AG08395 (cell line): ENCODE measurements around the gene NF1.

ENCODE experiments used
- DNase-seq: peaks from one replicate; pipeline ENCODE4 v3.0.0; 2012; ENCODE audit warnings: mixed read lengths, low spot score

NF1 gene

DNA sequence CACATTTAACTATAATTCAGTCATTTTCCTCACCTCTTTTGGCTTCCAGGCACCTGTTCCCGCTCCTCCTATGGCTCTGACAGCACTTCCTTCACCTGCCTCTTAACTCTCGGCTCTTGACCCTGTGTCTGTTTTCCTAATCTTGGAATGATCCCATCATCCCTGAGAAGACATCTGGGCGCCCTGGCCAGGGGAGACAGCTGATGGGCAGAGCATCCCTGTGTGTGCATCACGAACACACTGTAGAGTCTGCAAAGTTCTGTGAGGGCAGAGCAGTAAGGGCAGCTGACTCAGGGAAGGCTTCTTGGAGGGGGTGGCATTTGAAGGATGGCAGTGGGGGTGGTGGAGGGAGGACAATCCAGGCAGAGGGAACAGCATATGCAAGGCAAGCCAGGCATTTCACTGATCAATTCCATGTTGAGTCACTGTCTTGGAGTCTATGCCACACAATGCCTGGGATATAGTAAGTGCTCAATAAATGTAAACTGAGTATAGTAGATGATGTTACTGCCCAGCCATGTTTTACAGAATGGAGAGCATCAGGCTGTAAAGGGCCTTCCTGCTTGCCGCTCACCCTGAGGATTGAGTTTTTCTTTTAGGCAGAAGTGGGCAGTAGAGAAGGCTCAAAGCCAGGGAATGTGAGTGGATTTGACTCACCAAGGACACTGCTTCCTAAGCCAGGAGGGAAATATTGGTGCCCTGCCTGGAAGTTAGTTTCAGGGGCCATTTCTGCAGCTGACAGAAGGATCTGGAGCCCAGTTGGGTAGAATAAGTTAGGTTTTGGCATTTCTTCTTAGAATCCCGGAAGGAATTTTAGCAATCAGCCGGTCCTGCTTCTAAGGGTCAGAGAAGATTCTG is 290.9 kb downstream of the NF1 start:
- no peak for DNase-seq

GRCh38 chr17:31386542-31387075 is 291.8 kb downstream of the NF1 start:
- no peak for DNase-seq

DNA sequence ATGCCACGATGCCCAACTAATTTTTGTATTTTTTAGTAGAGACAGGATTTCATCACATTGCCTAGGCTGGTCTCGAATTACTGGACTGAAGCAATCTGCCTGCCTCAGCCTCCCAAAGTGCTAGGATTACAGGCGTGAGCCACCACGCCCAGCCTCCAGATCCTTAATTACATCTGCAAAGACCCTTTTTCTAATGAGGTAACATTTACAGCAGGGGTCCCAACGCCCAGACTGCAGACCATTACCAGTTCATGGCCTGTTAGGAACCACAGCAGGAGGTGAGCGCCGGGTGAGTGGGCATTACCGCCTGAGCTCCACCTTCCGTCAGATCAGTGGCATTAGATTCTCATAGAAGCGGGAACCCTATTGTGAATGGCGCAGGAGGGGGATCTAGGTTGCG is 292.7 kb downstream of the NF1 start:
- DNase-seq: no peak

DNA sequence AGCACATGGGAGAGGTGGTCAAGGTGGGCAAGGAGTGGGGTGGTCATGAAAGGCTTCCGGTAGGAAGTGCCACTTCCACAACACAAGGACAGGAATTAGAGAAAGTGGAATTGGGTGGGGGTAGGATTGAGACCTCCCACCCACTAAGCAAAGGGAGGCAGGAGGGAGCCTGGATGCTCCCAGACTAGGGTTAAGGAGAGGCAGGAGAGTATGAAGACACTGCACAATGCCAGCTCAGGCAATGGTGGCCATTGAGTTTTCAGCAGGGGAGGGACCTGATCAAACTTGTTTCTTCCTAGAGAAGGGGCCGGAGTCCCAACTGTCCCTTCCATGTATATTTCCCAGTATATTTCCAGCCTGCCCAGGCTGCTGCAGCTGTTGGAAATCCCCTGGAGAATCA is 293.6 kb downstream of the NF1 start:
- no peak for DNase-seq

DNA sequence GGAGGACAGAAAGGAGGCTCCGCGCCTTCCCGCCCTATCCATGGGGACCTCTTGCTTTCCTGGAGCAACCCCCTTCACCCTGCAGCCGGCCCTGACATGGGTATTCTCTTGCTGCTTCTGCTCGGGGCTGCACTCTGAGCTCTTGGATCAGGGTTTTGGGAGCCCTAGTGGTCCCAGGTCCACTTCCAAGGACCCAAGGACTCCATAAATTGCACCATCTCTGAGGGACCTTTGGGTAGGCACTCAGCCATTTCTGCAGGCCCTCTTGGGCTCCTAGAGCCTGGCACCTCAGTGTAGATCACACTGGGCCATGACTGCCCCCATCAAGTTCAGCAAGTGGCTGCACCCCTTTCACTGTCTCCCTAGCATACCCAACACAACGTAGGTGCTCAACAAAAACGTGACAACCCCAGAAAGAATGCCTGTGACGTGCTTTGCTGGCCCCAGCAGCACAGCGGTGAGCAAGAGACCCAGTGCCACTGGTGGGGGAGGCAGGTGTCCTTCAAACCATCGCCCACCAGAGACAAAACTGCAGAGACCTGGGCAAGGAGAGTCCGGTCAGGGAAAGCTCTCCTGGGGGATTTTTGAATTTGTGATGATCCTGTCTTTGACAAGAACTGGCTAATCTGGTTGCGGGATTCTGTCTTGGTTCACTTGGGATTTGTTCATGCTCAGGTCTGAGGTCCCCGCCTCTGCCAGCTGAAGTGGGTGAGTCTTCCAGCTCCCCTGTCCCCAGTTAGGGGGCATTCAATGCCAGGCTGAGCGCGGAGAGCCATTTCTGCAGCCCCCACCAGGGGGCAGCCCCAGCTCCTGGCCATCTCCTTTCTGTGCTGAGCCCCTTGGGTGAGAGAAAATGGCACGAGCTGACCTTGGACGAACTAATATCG is 294.2 kb downstream of the NF1 start:
- peak; percentile 44 for DNase-seq

DNA sequence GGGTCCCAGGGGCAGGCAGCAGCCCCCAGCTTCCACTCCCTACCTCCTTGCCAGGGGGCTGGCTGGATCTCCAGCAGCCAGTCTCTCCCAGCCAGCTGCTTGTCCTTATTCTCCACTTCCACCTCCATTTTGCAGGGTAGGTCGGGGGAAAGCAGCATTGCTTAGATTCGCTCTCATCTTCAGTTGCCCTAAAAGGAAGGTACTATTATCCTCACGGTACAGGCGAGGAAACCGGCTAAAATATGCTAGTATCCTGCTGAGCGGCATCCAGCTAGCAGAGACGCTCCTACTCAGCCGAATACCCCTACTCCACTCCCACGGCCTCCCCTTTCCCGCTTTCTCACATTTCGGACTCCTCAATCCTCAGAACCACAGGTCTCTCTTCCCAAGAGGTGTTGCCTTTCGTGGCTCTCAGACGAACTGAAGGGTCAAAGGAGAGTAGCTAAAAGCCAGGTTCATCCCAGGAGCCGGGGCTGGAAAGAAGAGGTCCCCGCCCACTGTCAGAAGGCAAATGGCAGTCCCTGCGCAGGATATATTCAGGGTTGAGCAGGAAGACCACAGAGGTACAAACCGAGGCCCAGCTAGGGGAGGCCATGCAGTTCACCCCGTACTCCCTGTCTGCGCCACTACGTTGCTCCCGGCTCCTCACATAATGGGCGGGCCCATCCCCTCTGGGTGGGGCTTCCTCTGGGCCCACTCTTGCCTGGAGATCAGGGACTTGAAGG is 295.0 kb downstream of the NF1 start:
- no peak for DNase-seq

DNA sequence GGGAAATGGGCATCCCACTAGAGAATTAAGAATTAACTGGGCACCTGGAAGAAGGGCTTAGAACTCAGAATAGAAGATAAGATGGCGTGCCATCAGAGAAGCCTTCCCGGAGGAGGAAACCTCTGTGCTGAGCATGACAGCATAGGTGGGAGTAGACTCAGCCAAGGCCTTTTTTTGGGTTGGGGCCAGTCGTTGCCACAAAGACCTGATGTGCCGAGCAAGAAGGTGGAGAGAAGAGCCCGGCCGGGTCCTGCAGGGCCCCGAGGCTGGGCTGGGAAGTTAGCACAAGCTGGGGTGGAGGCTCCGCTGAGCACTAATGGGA is 295.6 kb downstream of the NF1 start:
- no peak for DNase-seq

- DNase-seq: no peak
Observed at GRCh38 chr17:31390748-31391495, 296.1 kb downstream of the NF1 start.

DNA sequence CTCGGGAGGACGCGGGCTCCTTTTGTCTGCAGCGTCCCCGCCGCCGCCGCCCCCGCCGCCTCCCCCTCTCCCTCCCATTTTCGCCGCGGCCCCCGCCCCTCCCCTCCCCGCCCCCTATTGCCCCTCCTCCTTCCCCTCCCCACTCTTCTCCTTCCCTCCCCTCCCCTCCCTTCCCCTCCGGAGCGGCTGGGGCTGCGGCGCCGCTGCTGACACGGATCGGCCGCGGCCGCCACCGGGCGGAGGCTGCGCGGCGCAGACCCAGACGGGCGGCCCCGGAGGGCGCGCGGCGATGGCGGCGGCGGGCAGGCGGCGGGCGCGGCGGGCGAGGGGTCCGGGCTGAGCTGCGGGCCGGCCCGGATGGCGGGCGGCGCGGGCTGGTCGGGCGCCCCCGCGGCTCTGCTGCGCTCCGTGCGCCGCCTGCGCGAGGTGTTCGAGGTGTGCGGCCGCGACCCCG is 296.7 kb downstream of the NF1 start, which contains the start of gene RAB11FIP4:
RAB11FIP4 (plus strand) TSS at position 180 of the 454 bp plus-strand sequence; CDS start at position 358, 178 bp downstream.
- DNase-seq: no peak

- DNase-seq: no peak
Observed at GRCh38 chr17:31392002-31392855, 297.5 kb downstream of the NF1 start.

DNA sequence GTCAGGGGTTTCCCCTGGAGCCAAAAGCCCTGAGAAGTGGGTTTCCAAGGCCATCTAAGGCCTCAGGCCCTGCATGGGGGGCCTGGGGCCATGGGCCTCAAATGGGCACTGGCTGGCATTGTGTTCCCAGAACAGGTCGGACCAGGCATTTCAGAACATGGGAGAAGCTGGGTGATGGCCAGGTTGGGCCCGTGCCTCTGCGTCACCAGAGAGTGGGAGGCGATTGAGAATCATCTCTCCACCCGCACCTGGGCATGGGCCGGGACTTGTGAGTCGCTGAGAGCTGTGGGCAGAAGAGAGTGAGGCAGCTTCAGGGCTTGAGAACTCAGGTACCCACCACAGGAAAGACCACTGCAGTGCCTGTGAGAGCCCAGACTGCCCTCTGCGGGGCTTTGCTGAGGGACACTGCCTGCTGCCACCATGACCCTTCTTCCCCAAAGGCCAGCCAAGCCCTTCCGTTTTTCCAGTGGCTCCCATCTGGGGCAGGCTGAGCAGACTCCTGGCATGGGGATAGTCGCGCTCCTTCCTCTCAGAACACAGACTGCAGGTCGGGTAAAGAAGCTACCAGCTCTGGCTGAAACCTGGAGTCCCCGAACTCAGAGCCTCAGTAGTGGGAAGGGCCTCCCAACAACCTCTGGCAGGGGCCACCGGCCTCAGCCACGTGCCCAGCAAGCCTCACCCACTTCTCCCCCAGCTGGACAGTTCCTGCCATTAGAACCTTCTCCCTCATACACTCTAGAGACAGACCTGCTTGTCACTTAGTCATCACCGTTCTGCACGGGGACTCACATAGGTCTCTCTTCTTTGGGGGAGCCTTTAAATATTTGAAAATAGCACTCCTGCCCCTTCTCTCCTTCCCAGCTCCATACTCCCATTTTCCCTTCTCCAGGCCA is 298.3 kb downstream of the NF1 start:
- no peak for DNase-seq

GRCh38 chr17:31393749-31394146 is 299.0 kb downstream of the NF1 start:
- DNase-seq: no peak

DNA sequence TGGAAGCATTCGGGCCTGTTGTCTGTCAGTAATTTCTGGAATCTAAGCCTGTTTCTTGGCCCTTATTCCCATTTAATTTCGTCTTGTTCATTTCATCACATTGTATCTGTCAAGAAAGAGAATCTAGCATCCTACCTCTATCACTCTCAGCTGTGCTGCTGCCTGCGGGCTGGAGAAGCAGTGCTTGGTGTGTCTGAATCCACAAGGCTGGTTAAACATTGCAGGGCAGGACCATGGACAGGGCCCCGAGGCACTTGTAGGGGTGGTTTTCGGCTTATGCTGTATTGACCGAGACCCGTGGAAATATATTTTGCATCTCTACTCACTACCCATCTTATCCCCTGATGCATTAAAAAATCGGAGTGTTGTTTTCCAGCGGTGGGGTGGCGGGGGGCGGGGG is 299.8 kb downstream of the NF1 start:
- peak; percentile 81 for DNase-seq

DNA sequence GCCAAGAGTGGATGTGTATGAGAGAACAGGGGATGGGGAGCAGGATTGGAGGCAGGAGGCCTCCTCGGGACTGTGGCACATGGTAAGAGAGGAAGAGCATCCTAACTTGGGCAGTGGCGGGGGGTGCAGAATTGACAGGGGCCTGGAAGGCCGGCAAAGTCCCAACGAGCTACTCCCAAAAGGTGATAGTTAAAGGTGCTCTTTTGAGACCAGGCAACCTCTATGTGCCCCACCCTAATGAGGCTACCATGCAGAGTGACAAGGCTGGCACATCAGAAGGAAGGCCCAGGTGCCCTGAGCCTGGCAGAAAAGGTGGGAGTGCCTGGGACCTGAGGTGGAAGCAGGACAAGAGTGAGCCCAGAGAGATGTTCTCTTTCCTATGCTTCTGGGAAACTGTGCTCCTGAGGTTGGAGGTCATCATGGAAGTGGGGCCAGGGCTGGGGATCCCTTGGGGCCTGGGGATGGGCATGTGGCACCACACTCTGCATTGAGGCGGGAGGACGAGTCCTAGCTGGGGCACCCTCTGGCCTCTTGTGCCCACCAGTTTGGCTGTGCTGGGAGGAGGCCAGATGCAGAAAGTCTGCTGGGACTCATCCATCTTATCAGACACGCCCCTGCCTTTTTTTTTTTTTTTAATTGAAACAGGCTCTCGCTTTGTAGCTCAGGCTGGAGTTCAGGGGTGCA is 302.6 kb downstream of the NF1 start:
- no peak for DNase-seq

- DNase-seq: no peak
Observed at GRCh38 chr17:31398381-31399311, 303.9 kb downstream of the NF1 start.

DNA sequence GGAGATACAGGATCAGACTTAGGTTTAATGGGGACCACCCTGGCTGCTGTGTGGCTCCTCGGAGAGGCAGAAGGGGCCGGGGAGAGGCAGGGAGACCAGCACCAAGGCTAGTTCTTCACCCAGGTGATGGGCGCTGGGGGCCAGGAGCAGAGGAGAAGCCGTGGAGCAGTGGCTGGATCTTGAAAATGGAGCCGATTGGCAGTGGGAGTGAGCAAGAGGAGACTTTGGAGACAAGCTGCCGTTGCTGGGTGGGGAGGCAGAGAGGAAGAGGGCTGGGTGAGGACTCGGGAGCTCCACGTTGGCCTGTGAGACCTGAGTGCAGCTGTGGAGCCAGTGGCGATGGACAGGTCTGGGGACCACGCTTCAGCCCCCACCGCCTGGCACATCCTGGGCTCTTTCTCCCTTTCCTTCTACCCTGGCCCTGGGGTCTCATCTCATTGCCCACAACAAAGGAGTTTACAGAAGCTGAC is 305.7 kb downstream of the NF1 start:
- DNase-seq: no peak

DNA sequence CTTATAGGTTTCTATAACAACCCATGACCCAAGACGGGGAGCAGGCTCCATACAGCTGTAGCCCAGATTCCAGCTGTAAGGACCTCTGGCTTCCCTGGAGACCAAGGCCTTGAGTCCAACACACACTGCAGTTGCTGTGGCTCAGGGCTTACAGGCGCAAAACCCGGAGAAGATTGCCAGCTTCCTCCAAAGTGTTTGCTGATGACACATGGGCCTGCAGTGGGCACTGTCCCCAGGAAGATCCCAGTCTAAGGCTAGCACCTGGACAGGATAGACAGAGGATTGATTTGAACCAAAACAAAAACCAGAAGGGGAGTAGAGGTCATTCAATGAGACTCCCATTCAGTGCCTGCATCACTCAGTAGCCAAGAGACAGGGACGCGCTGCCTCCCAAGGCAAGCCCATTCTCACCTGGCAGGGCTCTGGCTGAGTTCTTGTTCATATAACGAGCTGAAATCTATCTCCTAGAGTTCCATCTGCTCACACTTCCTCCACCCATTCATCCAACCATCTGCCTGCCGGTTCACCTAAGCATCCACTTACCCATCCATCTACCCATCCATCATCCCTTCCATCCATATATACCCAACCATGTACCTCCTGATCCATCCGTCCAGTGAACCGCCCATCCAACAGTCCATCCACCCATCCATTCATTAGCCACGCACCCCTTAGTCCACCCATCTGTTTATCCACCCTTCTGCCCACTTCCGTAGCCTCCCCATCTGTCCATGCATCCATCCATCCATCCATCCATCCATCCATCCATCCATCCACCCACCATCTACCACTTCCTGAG is 306.9 kb downstream of the NF1 start:
- DNase-seq: no peak
